H1 (cell line): ENCODE results near the gene GALR2.

Experiments
- EP300 ChIP-seq, 2 experiments: IDR thresholded peaks; 1 replicate in 1 of 2; 2 replicates in 1 of 2; pipeline ENCODE4 v1.6.1; 2011 to 2012; ENCODE audit warnings: low read depth in 2 of 2, low read length in 2 of 2, mild to moderate bottlenecking in 2 of 2, borderline replicate concordance in 1 of 2, inconsistent platforms in 1 of 2, moderate library complexity in 1 of 2
- POLR2A ChIP-seq, 2 experiments: IDR thresholded peaks; 1 replicate in 1 of 2; 2 replicates in 1 of 2; pipeline ENCODE4 v1.6.1; 2011; ENCODE audit warnings: low read depth in 2 of 2, low read length in 2 of 2, mild to moderate bottlenecking in 2 of 2; ENCODE audit errors: control extremely low read depth in 1 of 2
- POLR2AphosphoS5 ChIP-seq: IDR thresholded peaks from 2 replicates; pipeline ENCODE4 v1.6.1; 2011; ENCODE audit warnings: low read depth, low read length
- SUZ12 ChIP-seq: fragments of 200-600 bp; sonication (generic); IDR thresholded peaks from 2 replicates; pipeline ENCODE4 v1.6.1; 2012; ENCODE audit warnings: mild to moderate bottlenecking, inconsistent platforms, low read length, moderate library complexity, mixed read lengths
- TAF1 ChIP-seq: IDR thresholded peaks from 2 replicates; pipeline ENCODE4 v1.6.1; 2011; ENCODE audit warnings: mild to moderate bottlenecking, low read depth, low read length

GRCh38 chr17:76027159-76027839 is 47.3 kb upstream of the GALR2 start, which contains the start of gene EVPL:
- no peak for TF ChIP-seq SUZ12
- TF ChIP-seq POLR2AphosphoS5 = no peak
- TF ChIP-seq TAF1 = no peak
- no peak for TF ChIP-seq POLR2A (IDR thresholded peaks at IDR 0.05; ENCODE audit: control extremely low read depth in 1 of 2, low read depth in 2 of 2, low read length in 2 of 2)
- no peak for TF ChIP-seq EP300 (IDR thresholded peaks at IDR 0.05; ENCODE audit: borderline replicate concordance in 1 of 2, low read depth in 2 of 2, low read length in 2 of 2)
